ENCODE data around the gene UNC45A.
A peak's percentile ranks its signal among the peaks of the same experiment; 100 is the strongest.
"Not testable (repeated sequence)": the region's sequence is repeated elsewhere in the genome, so short reads cannot be mapped to it uniquely, and the experiment has no call there.

Gene UNC45A

GRCh38 chr15:90918034-90918788, 16.9 kb upstream of the UNC45A start:
- DNase-seq (ENCODE audit: low read depth): no peak

- no peak for DNase-seq (ENCODE audit: low read depth)
Observed at GRCh38 chr15:90918835-90919234, 16.2 kb upstream of the UNC45A start.

GRCh38 chr15:90921887-90922286, 13.2 kb upstream of the UNC45A start:
- DNase-seq (ENCODE audit: low read depth): no peak

- DNase-seq (ENCODE audit: low read depth): not testable (repeated sequence)
Observed at GRCh38 chr15:90922712-90923322, 12.3 kb upstream of the UNC45A start.

GRCh38 chr15:90924375-90924774, 10.7 kb upstream of the UNC45A start:
- DNase-seq (ENCODE audit: low read depth): no peak

- not testable (repeated sequence) for DNase-seq (ENCODE audit: low read depth)
Observed at GRCh38 chr15:90926766-90927165, 8.3 kb upstream of the UNC45A start.

GRCh38 chr15:90928106-90928505, 7.0 kb upstream of the UNC45A start:
- DNase-seq (ENCODE audit: low read depth): not testable (repeated sequence)

- no peak for DNase-seq (ENCODE audit: low read depth)
Observed at GRCh38 chr15:90929246-90930019, 5.7 kb upstream of the UNC45A start.

GRCh38 chr15:90930861-90931574, 4.1 kb upstream of the UNC45A start:
- DNase-seq (ENCODE audit: low read depth): no peak

- DNase-seq (ENCODE audit: low read depth): no peak
Observed at GRCh38 chr15:90931575-90931827, 3.6 kb upstream of the UNC45A start.

GRCh38 chr15:90931828-90932659, 3.0 kb upstream of the UNC45A start, which contains the start of gene HDDC3:
Gene HDDC3 (minus strand): TSS chr15:90932549. CDS start chr15:90932540, 9 bp downstream.
- peak; percentile 72 for DNase-seq (ENCODE audit: low read depth)

- DNase-seq (ENCODE audit: low read depth): no peak
Observed at GRCh38 chr15:90932660-90932991, 2.5 kb upstream of the UNC45A start.

- no peak for DNase-seq (ENCODE audit: low read depth)
Observed at GRCh38 chr15:90933301-90933700, 1.8 kb upstream of the UNC45A start.

- DNase-seq (ENCODE audit: low read depth): peak; percentile 65
Observed at GRCh38 chr15:90934256-90934948, 683 bp upstream of the UNC45A start.

GRCh38 chr15:90936823-90937222, 1.7 kb downstream of the UNC45A start:
- DNase-seq (ENCODE audit: low read depth): no peak

- no peak for DNase-seq (ENCODE audit: low read depth)
Observed at GRCh38 chr15:90938261-90938660, 3.2 kb downstream of the UNC45A start.

- DNase-seq (ENCODE audit: low read depth): no peak
Observed at GRCh38 chr15:90939756-90940155, 4.7 kb downstream of the UNC45A start.

GRCh38 chr15:90941038-90941437, 6.0 kb downstream of the UNC45A start:
- no peak for DNase-seq (ENCODE audit: low read depth)

GRCh38 chr15:90942354-90943120, 7.5 kb downstream of the UNC45A start:
- DNase-seq (ENCODE audit: low read depth): no peak

GRCh38 chr15:90945091-90945490, 10.0 kb downstream of the UNC45A start:
- no peak for DNase-seq (ENCODE audit: low read depth)
